GM19468 (cell line): ENCODE results near the gene NAGLU.

Experiments used
- ATAC-seq: cut with Tn5 transposase; IDR thresholded peaks from one replicate; pipeline ENCODE4 v1.9.1; 2021; ENCODE audit warnings: mild to moderate bottlenecking, moderate library complexity, moderate number of reproducible peaks; ENCODE audit not compliant: unreplicated experiment; ENCODE audit errors: extremely low read depth

The NAGLU gene

DNA sequence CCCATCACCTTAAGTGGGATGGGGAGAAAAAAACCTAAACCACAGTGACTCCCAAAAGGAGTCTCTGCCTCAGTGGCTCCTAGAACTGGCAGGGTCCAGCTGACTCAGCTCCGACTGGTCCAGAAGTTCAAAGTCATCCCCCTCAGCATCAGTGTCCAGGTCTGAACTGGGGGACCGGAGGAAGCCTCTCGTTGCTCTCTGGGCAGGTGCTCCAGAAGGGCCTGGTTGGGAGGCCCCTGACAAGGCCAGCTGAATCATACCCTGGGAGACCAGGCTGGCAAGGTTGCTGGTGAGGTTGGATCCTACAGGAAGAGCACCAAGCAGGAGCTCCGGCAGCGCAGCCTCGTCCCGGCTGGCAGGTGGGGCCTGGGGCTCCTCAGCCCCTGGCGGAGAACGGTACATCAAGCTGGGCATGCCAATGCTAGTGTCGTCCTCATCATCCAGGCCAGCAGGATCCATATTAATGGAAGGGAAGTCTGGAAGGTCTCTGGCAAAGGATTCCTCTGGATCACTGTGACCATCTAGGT, 45.8 kb downstream of the NAGLU start:
- no peak for ATAC-seq

DNA sequence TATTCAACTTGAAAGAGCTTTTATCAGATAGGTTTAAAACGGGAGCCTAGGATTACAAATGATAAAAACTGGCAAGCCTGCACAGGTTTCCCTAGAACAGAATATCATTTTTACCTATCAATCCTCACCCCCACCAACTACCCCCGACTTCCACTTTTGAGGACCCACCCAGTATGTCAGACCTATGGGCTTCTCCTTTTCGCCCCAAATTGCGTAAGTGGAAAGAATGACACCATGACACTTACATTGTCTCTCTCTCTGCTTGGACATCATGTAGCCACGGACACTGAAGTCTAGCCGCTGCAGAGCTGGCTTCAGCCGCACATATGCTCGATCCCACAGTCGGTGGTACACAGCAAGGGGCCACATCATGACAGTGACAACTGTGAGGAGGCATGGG, 48.8 kb downstream of the NAGLU start:
- no peak for ATAC-seq

DNA sequence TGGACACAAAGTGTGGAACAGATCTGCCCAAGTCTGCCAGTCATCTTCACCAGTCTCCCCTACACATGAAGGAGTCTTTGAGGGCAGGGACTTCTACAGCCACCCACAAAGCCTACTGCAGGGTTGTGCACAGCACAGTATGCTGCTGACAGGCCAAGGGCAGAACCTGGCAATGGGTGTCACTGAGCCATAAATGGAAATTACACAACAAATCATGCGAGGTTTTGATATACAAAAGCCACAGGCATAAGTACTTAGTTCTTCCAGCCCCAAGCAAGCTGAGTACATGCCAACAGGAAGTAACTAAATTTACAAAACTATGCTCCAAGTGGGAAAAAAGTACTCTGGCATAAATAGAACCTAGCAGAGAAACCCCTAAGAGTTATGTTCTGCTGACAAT, 49.3 kb downstream of the NAGLU start:
- ATAC-seq: no peak

DNA sequence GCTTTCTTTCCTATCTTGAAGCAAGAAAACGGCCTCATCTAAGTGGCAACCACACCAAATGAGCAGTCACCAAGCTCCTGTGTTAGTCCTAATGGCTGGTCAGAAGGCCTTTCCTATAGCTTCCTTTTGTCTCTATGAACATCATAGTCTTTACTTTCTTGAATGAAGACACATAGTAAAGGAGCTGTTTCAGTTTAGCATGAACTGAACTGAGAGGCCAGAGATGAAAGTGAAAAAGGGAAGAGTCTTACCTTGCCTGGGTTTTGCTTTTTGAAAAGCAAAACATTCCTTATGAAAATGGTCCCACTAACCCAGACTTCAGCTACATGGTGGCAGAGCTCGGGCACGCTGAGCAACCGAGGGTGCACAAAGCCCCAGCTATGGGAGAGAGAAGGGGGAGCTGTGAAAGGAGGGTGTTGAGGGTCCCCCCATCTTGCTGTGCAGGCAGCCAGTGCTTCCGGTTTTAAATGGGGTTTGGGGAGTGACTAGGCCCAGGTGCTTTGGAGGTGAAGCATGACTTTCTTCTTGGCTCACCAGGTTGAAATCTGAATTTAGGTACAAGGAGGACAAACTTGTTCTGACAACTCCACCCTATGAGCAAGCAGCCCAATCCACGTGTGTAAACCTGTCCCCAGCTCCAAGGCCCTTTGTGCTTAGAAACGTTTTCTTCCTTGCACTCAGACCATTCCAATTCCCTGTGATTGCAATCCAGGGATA, 50.6 kb downstream of the NAGLU start:
- no peak for ATAC-seq

DNA sequence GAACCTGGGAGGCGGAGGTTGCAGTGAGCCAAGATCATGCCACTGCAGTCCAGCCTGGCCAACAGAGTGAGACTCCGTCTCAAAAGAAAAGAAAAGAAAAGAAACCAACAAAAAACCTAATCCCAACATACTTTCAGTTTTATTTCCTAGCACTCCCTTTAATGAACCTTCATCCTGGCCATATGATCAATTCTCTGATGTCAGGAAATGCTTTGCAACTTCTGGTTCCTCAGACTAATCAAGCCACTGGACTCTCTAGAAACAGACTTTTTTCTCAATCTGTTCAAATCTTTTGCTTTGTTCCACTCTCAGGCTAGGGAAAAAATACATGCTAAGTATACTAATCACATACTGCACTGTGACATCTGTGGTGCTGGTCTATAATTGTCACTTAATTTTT, 54.8 kb downstream of the NAGLU start:
- no peak for ATAC-seq

DNA sequence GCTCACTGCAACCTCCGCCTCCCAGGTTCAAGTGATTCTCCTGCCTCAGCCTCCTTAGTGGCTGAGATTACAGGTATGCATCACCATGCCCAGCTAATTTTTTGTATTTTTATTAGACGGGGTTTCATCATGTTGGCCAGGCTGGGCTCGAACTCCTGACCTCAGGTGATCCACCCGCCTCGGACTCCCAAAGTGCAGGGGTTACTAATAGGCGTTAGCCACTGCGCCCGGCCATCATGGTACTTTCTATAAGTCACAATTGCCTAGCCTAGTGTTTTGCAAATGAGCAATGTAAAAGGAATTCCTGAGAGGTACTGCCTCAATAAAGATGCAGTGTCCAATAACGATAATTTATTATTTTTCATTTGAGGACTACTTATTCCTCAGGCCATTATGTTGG, 55.4 kb downstream of the NAGLU start:
- no peak for ATAC-seq
